ENCODE results near the gene LATS2. TPM values are rescaled to one million over a fixed set of nuclear protein-coding genes. Genes with fewer than 3 reads are reported as not detected.
A peak's percentile ranks its signal among the peaks of the same experiment; 100 is the strongest.

The LATS2 gene
- total RNA-seq, 3 donors from 2014 or later, result 15.1 to 35.2 (median 21.6) TPM

GRCh38 chr13:20994441-20994821 lies 67.0 kb downstream of the LATS2 start:
- no peak for DNase-seq (ENCODE audit: low spot score in 2 of 2)
- Histone ChIP-seq H3K4me1 (no peaks in the 10 kb centered on the region), H3K4me3 (no peak overlapping the region), H3K9me3 (no peaks in the 10 kb centered on the region), H3K36me3 (no peaks in the 10 kb centered on the region), H3K27ac (no peak overlapping the region), H3K27me3 (no peaks in the 10 kb centered on the region)
- intact Hi-C loops (cut with DNase I; ENCODE audit: low total_unique reads), result no loop called here
- no peak for TF ChIP-seq CTCF (IDR thresholded peaks at IDR 0.05)
- no peak for TF ChIP-seq POLR2A (IDR thresholded peaks at IDR 0.05)
- TF ChIP-seq POLR2AphosphoS5 (IDR thresholded peaks at IDR 0.05), result no peak

GRCh38 chr13:20993661-20994440 lies 67.5 kb downstream of the LATS2 start:
- intact Hi-C loops (cut with DNase I; ENCODE audit: low total_unique reads), result no loop called here
- H3K36me3 ChIP-seq, result peaks cover 4% of the 10 kb centered on the region
- no peak for DNase-seq (ENCODE audit: low spot score in 2 of 2)
- H3K27me3 ChIP-seq, result no peaks in the 10 kb centered on the region
- TF ChIP-seq POLR2A (IDR thresholded peaks at IDR 0.05) (no peak), POLR2AphosphoS5 (IDR thresholded peaks at IDR 0.05) (peak in 1 of 3 donors; percentile 17), CTCF (IDR thresholded peaks at IDR 0.05) (no peak)
- no peaks in the 10 kb centered on the region for H3K4me1 ChIP-seq
- no peak overlapping the region for H3K4me3 ChIP-seq
- peak overlapping the region in 1 of 2 donors; percentile 7 for H3K27ac ChIP-seq
- peaks cover 0 to 1% of the 10 kb centered on the region in 2 donors for H3K9me3 ChIP-seq

GRCh38 chr13:20993211-20993610 lies 68.2 kb downstream of the LATS2 start:
- H3K27ac ChIP-seq, result peak overlapping the region in 1 of 2 donors; percentile 7
- no peaks in the 10 kb centered on the region for H3K4me1 ChIP-seq
- peaks cover 10% of the 10 kb centered on the region for H3K36me3 ChIP-seq
- H3K27me3 ChIP-seq, result no peaks in the 10 kb centered on the region
- TF ChIP-seq POLR2A (IDR thresholded peaks at IDR 0.05) (no peak), POLR2AphosphoS5 (IDR thresholded peaks at IDR 0.05) (no peak), CTCF (IDR thresholded peaks at IDR 0.05) (no peak)
- H3K9me3 ChIP-seq, result peaks cover 0 to 7% of the 10 kb centered on the region in 2 donors
- DNase-seq (ENCODE audit: low spot score in 2 of 2), result no peak
- no peak overlapping the region for H3K4me3 ChIP-seq
- intact Hi-C loops (cut with DNase I; ENCODE audit: low total_unique reads), result no loop called here

GRCh38 chr13:20991741-20992520 lies 69.5 kb downstream of the LATS2 start:
- Histone ChIP-seq H3K4me1 (no peaks in the 10 kb centered on the region), H3K27me3 (no peaks in the 10 kb centered on the region), H3K4me3 (no peak overlapping the region), H3K36me3 (peaks cover 15% of the 10 kb centered on the region), H3K27ac (no peak overlapping the region), H3K9me3 (peaks cover 0 to 7% of the 10 kb centered on the region in 2 donors)
- intact Hi-C loops (cut with DNase I; ENCODE audit: low total_unique reads), result no loop called here
- TF ChIP-seq CTCF (IDR thresholded peaks at IDR 0.05), result no peak
- DNase-seq (ENCODE audit: low spot score in 2 of 2), result no peak
